Nephron progenitor cell (in vitro differentiated cells): ENCODE results near the gene PDE7B.

Experiments used
- DNase-seq: peaks from one replicate; pipeline ENCODE4 v3.0.0; 2021
- H3K27ac Mint-ChIP-seq: 2 replicates; pipeline ENCODE4 v1.8.0; 2021; ENCODE audit warnings: mild to moderate bottlenecking, moderate library complexity, mixed read lengths
- H3K27me3 Mint-ChIP-seq: 2 replicates; pipeline ENCODE4 v1.8.0; 2021; ENCODE audit warnings: mild to moderate bottlenecking, low read depth, mixed read lengths; ENCODE audit not compliant: poor library complexity
- H3K36me3 Mint-ChIP-seq: 2 replicates; pipeline ENCODE4 v1.8.0; 2021; ENCODE audit warnings: low read depth, mixed read lengths
- H3K4me1 Mint-ChIP-seq: 2 replicates; pipeline ENCODE4 v1.8.0; 2021; ENCODE audit warnings: mixed read lengths
- H3K4me3 Mint-ChIP-seq: 2 replicates; pipeline ENCODE4 v1.8.0; 2021; ENCODE audit warnings: mild to moderate bottlenecking, moderate library complexity, mixed read lengths
- H3K9me3 Mint-ChIP-seq: 2 replicates; pipeline ENCODE4 v1.8.0; 2021; ENCODE audit warnings: mild to moderate bottlenecking, moderate library complexity, mixed read lengths
- CTCF ChIP-seq: fragments of 200-600 bp; sonication (generic); IDR thresholded peaks from 2 replicates; pipeline ENCODE4 v1.5.0; 2021; ENCODE audit warnings: antibody characterized with exemption

The PDE7B gene

GRCh38 chr6:135910790-135911618, 59.5 kb downstream of the PDE7B start:
- no peaks in the 10 kb centered on the region for H3K9me3 Mint-ChIP-seq
- no peaks in the 10 kb centered on the region for H3K4me1 Mint-ChIP-seq
- no peak overlapping the region for H3K27ac Mint-ChIP-seq
- H3K4me3 Mint-ChIP-seq: no peak overlapping the region
- DNase-seq: no peak
- no peak for TF ChIP-seq CTCF
- no peaks in the 10 kb centered on the region for H3K36me3 Mint-ChIP-seq
- no peaks in the 10 kb centered on the region for H3K27me3 Mint-ChIP-seq

- Mint-ChIP-seq H3K4me1 (no peaks in the 10 kb centered on the region), H3K27me3 (peaks cover 4% of the 10 kb centered on the region), H3K9me3 (no peaks in the 10 kb centered on the region), H3K27ac (no peak overlapping the region), H3K36me3 (no peaks in the 10 kb centered on the region), H3K4me3 (no peak overlapping the region)
- DNase-seq: no peak
- TF ChIP-seq CTCF: no peak
These were observed 62.3 kb downstream of the PDE7B start for GRCh38 chr6:135913785-135914184.

GRCh38 chr6:135919026-135919425, 67.5 kb downstream of the PDE7B start:
- Mint-ChIP-seq H3K9me3 (no peaks in the 10 kb centered on the region), H3K27ac (no peak overlapping the region), H3K36me3 (no peaks in the 10 kb centered on the region), H3K27me3 (peaks cover 4% of the 10 kb centered on the region), H3K4me3 (no peak overlapping the region), H3K4me1 (peaks cover 24% of the 10 kb centered on the region)
- DNase-seq: no peak
- no peak for TF ChIP-seq CTCF

- H3K9me3 Mint-ChIP-seq: no peaks in the 10 kb centered on the region
- TF ChIP-seq CTCF: no peak
- peaks cover 24% of the 10 kb centered on the region for H3K4me1 Mint-ChIP-seq
- peaks cover 4% of the 10 kb centered on the region for H3K27me3 Mint-ChIP-seq
- H3K36me3 Mint-ChIP-seq: no peaks in the 10 kb centered on the region
- DNase-seq: no peak
- H3K27ac Mint-ChIP-seq: no peak overlapping the region
- no peak overlapping the region for H3K4me3 Mint-ChIP-seq
These were observed 69.2 kb downstream of the PDE7B start for GRCh38 chr6:135920689-135921088.

- DNase-seq: no peak
- Mint-ChIP-seq H3K4me3 (no peak overlapping the region), H3K9me3 (no peaks in the 10 kb centered on the region), H3K36me3 (no peaks in the 10 kb centered on the region), H3K27me3 (peaks cover 4% of the 10 kb centered on the region), H3K27ac (no peak overlapping the region), H3K4me1 (peaks cover 24% of the 10 kb centered on the region)
- no peak for TF ChIP-seq CTCF
These were observed 69.7 kb downstream of the PDE7B start for GRCh38 chr6:135921188-135921587.

GRCh38 chr6:135922174-135922573, 70.7 kb downstream of the PDE7B start:
- Mint-ChIP-seq H3K4me3 (no peak overlapping the region), H3K27ac (peak overlapping the region; percentile 35), H3K27me3 (no peaks in the 10 kb centered on the region)

More at GRCh38 chr6:135922174-135922573, 70.7 kb downstream of the PDE7B start:
- no peak for TF ChIP-seq CTCF
- peaks cover 24% of the 10 kb centered on the region for H3K4me1 Mint-ChIP-seq
- H3K9me3 Mint-ChIP-seq: peaks cover 9% of the 10 kb centered on the region
- no peaks in the 10 kb centered on the region for H3K36me3 Mint-ChIP-seq
- DNase-seq: peak; percentile 13
